ENCODE data around the gene DHFR2. TPM values are rescaled to one million over a fixed set of nuclear protein-coding genes. Genes with fewer than 3 reads are reported as not detected.

DHFR2 gene
- total and polyA plus RNA-seq, 10 of the 15 experiments (the other 5 are each of a cell fraction or from before 2014, with no cell fraction given) = 1.8 to 5.6 (median 4.4) TPM

- BruUV-seq (replicated peaks) = no TSS peak
- ATAC-seq = no peak
- POLR2A ChIA-PET = no interaction called here
Measured at GRCh38 chr3:94092086-94092485, 29.4 kb upstream of the DHFR2 start.

More at GRCh38 chr3:94092086-94092485, 29.4 kb upstream of the DHFR2 start:
- H3K9ac ChIP-seq (ENCODE audit: control insufficient read depth, insufficient read depth, low read length) = no peak overlapping the region
- FAIRE-seq = no peak
- no peaks in the 10 kb centered on the region for H4K20me1 ChIP-seq (ENCODE audit: control insufficient read depth, insufficient read depth)
- H3K4me3 ChIP-seq = no peak overlapping the region
- DNase-seq (ENCODE audit: low read depth, low spot score) = no peak
- intact Hi-C loops (cut with micrococcal nuclease; ENCODE audit: unreplicated experiment) (no loop called here), in situ Hi-C loops (cut with MboI) (no loop called here)
- H3K27me3 ChIP-seq (replicated peaks in 1 of 2; ENCODE audit: control insufficient read depth in 2 of 2, insufficient read depth in 2 of 2, low read length in 1 of 2) = no peaks in the 10 kb centered on the region
- CTCF ChIA-PET = no interaction called here
- no peaks in the 10 kb centered on the region for H3K4me1 ChIP-seq (ENCODE audit: control insufficient read depth, insufficient read depth, low read length)
- no peak overlapping the region for H2AFZ ChIP-seq (ENCODE audit: control insufficient read depth, low read depth, low read length)
- H3K36me3 ChIP-seq (ENCODE audit: control insufficient read depth in 2 of 2, insufficient read depth in 2 of 2, low read length in 1 of 2) = peaks cover 3 to 24% of the 10 kb centered on the region in 2 experiments; a peak in 2 of 4 replicates
- SMC1A ChIA-PET (ENCODE audit: uncharacterized antibody, unreplicated experiment) = interaction anchor here (1.1 kb wide), 1 partner anchor 10 kb away, joined by 3 read pairs; no protein-coding TSS in a partner anchor
- WGBS (ENCODE audit: insufficient coverage, insufficient replicate concordance, low lambda C conversion rate, missing lambda C conversion rate) = 93% methylated on average over 1 of the region's 1 CpG
- no peaks in the 10 kb centered on the region for H3K79me2 ChIP-seq (ENCODE audit: control insufficient read depth, insufficient read depth, low read length)
- TF ChIP-seq SREBF1 (IDR thresholded peaks at IDR 0.05; ENCODE audit: low read length) (no peak), EGR1 (IDR thresholded peaks at IDR 0.05; ENCODE audit: borderline replicate concordance in 1 of 2, low read depth in 2 of 2, low read length in 2 of 2) (no peak), YBX1 (IDR thresholded peaks at IDR 0.05) (no peak), ZNF207 (IDR thresholded peaks at IDR 0.05; ENCODE audit: borderline replicate concordance) (no peak), ZNF622 (IDR thresholded peaks at IDR 0.05) (no peak), NRF1 (conservative IDR thresholded peaks at IDR 0.05; ENCODE audit: low read depth, low read length) (no peak), TCF3 (IDR thresholded peaks at IDR 0.05; ENCODE audit: borderline replicate concordance, insufficient read depth, low read depth, low read length) (no peak), MTA2 (IDR thresholded peaks at IDR 0.05; ENCODE audit: low read depth) (no peak), ATF2 (IDR thresholded peaks at IDR 0.05; ENCODE audit: low read length) (no peak), RCOR1 (conservative IDR thresholded peaks at IDR 0.05; ENCODE audit: low read depth, low read length) (no peak), EP300 (IDR thresholded peaks at IDR 0.05; ENCODE audit: borderline replicate concordance in 1 of 2, control insufficient read depth in 1 of 2, low read depth in 2 of 2, low read length in 2 of 2) (no peak), IKZF2 (IDR thresholded peaks at IDR 0.05) (no peak), TBL1XR1 (IDR thresholded peaks at IDR 0.05; ENCODE audit: low read depth, low read length) (no peak), HDAC6 (IDR thresholded peaks at IDR 0.05; ENCODE audit: unreplicated experiment) (no peak)
- H3K27ac ChIP-seq (ENCODE audit: control insufficient read depth, insufficient read depth) = no peak overlapping the region
- H3K9me3 ChIP-seq (replicated peaks; ENCODE audit: control insufficient read depth, insufficient read depth, low read length) = no peaks in the 10 kb centered on the region
- RAD21 ChIA-PET (ENCODE audit: unreplicated experiment) = no interaction called here
- H3K4me2 ChIP-seq (ENCODE audit: control insufficient read depth, insufficient read depth) = no peak overlapping the region
